Sigmoid colon (tissue), 4 donors: Measurements from ENCODE around the gene IL4I1.

Experiments used
- POLR2AphosphoS5 ChIP-seq, 4 donors: sonication (generic); formaldehyde crosslinking; IDR thresholded peaks; one replicate each; pipeline ENCODE4 v1.6.1; 2017; ENCODE audit warnings: antibody characterized with exemption in 4 of 4
- TF ChIP-seq, protein P1 (sequence below), 4 experiments: fragments of 450-650 bp in 3 of 4; fragments of 200-600 bp in 1 of 4; IDR thresholded peaks; one replicate each; pipeline ENCODE4 v1.5.1; 2016 to 2019; ENCODE audit warnings: antibody characterized with exemption in 4 of 4, mild to moderate bottlenecking in 3 of 4, moderate library complexity in 2 of 4

- TF ChIP-seq POLR2AphosphoS5 (IDR thresholded peaks at IDR 0.05) = no peak
- TF ChIP-seq, protein P1, sequence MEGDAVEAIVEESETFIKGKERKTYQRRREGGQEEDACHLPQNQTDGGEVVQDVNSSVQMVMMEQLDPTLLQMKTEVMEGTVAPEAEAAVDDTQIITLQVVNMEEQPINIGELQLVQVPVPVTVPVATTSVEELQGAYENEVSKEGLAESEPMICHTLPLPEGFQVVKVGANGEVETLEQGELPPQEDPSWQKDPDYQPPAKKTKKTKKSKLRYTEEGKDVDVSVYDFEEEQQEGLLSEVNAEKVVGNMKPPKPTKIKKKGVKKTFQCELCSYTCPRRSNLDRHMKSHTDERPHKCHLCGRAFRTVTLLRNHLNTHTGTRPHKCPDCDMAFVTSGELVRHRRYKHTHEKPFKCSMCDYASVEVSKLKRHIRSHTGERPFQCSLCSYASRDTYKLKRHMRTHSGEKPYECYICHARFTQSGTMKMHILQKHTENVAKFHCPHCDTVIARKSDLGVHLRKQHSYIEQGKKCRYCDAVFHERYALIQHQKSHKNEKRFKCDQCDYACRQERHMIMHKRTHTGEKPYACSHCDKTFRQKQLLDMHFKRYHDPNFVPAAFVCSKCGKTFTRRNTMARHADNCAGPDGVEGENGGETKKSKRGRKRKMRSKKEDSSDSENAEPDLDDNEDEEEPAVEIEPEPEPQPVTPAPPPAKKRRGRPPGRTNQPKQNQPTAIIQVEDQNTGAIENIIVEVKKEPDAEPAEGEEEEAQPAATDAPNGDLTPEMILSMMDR (IDR thresholded peaks at IDR 0.05) = no peak
Measured at GRCh38 chr19:49881186-49881585, 15.5 kb downstream of the IL4I1 start.
